WTC11 (cell line): ENCODE measurements around the gene GHRHR. TPM values are rescaled to one million over a fixed set of nuclear protein-coding genes. Genes with fewer than 3 reads are reported as not detected.

ENCODE experiments used
- ATAC-seq: fragments of 200-7000 bp; cut with Tn5 transposase; 2 replicates; pipeline ENCODE4 v1.10.0; 2021; ENCODE audit warnings: mild to moderate bottlenecking, moderate library complexity
- CTCF ChIA-PET: fragments of 300-600 bp; sonication (Branson Sonifier 250); formaldehyde crosslinking; loops from one replicate; lab custom pipeline; 2021; ENCODE audit warnings: antibody characterized with exemption; lab: Charles Lee
- POLR2A ChIA-PET: fragments of 350-600 bp; sonication (Branson Sonifier 250); formaldehyde crosslinking; loops from one replicate; lab custom pipeline; 2021; ENCODE audit warnings: antibody characterized with exemption; lab: Charles Lee
- DNase-seq: peaks from one replicate; pipeline ENCODE4 v3.0.0; 2021; ENCODE audit warnings: low spot score
- H3K27ac Mint-ChIP-seq: 2 replicates; pipeline ENCODE4 v1.8.0; 2021; ENCODE audit warnings: mixed read lengths
- H3K27me3 Mint-ChIP-seq: 2 replicates; pipeline ENCODE4 v1.8.0; 2021; ENCODE audit warnings: low read depth, mild to moderate bottlenecking, moderate library complexity, mixed read lengths
- H3K36me3 Mint-ChIP-seq: 2 replicates; pipeline ENCODE4 v1.8.0; 2021; ENCODE audit warnings: mixed read lengths
- H3K4me1 Mint-ChIP-seq: 2 replicates; pipeline ENCODE4 v1.8.0; 2022; ENCODE audit warnings: mixed read lengths
- H3K4me3 Mint-ChIP-seq: 2 replicates; pipeline ENCODE4 v1.8.0; 2021; ENCODE audit warnings: mild to moderate bottlenecking, moderate library complexity, mixed read lengths
- H3K9me3 Mint-ChIP-seq: 2 replicates; pipeline ENCODE4 v1.8.0; 2021; ENCODE audit warnings: mixed read lengths
- CBFB ChIP-seq: sonication (generic); formaldehyde crosslinking; IDR thresholded peaks from 2 replicates; pipeline ENCODE4 v1.8.1; 2022; ENCODE audit warnings: mild to moderate bottlenecking, low read depth, missing genetic modification reagents
- CDX4 ChIP-seq: fragments of 250-450 bp; sonication (Bioruptor Pico); IDR thresholded peaks from 2 replicates; pipeline ENCODE4 v1.9.0; 2021; ENCODE audit warnings: moderate library complexity, mild to moderate bottlenecking, inconsistent platforms, borderline replicate concordance
- CREM ChIP-seq: sonication (generic); formaldehyde crosslinking; IDR thresholded peaks from 2 replicates; pipeline ENCODE4 v1.8.1; 2022; ENCODE audit warnings: mild to moderate bottlenecking, missing genetic modification reagents, moderate library complexity
- FOXK1 ChIP-seq: sonication (generic); formaldehyde crosslinking; IDR thresholded peaks from 2 replicates; pipeline ENCODE4 v1.8.0; 2022; ENCODE audit warnings: mild to moderate bottlenecking, moderate library complexity, missing genetic modification reagents
- FOXP1 ChIP-seq: sonication (generic); formaldehyde crosslinking; IDR thresholded peaks from 2 replicates; pipeline ENCODE4 v1.8.0; 2022; ENCODE audit warnings: missing genetic modification reagents, mild to moderate bottlenecking, moderate library complexity, borderline replicate concordance
- GTF2I ChIP-seq: fragments of 250-450 bp; sonication (Bioruptor Pico); conservative IDR thresholded peaks from 2 replicates; pipeline ENCODE4 v1.4.0; 2021; ENCODE audit warnings: mild to moderate bottlenecking
- JAZF1 ChIP-seq: fragments of 250-450 bp; sonication (Bioruptor Pico); IDR thresholded peaks from 2 replicates; pipeline ENCODE4 v1.9.0; 2021; ENCODE audit warnings: moderate library complexity, mild to moderate bottlenecking, inconsistent platforms
- KAT7 ChIP-seq: sonication (generic); formaldehyde crosslinking; IDR thresholded peaks from 2 replicates; pipeline ENCODE4 v1.8.1; 2023; ENCODE audit warnings: missing genetic modification reagents, mild to moderate bottlenecking, borderline replicate concordance
- RELA ChIP-seq: sonication (generic); formaldehyde crosslinking; IDR thresholded peaks from 2 replicates; pipeline ENCODE4 v1.8.1; 2022; ENCODE audit warnings: missing genetic modification reagents, mild to moderate bottlenecking, borderline replicate concordance
- ZBTB21 ChIP-seq: sonication (generic); formaldehyde crosslinking; IDR thresholded peaks from 2 replicates; pipeline ENCODE4 v1.8.1; 2023; ENCODE audit warnings: mild to moderate bottlenecking, missing genetic modification reagents, borderline replicate concordance
- ZNF425 ChIP-seq: fragments of 250-450 bp; sonication (Bioruptor Pico); conservative IDR thresholded peaks from 2 replicates; pipeline ENCODE4 v1.9.0; 2021; ENCODE audit warnings: mild to moderate bottlenecking
- ZSCAN18 ChIP-seq: fragments of 250-450 bp; sonication (Bioruptor Pico); IDR thresholded peaks from 2 replicates; pipeline ENCODE4 v2.1.2; 2022; ENCODE audit warnings: mild to moderate bottlenecking, moderate library complexity
- total RNA-seq: library from RNA; stranded (reverse); gene quantifications from 3 replicates; pipeline ENCODE4 v1.2.3, GENCODE V29; 2021
- TF ChIP-seq, protein P1 (sequence below): fragments of 250-450 bp; sonication (Bioruptor Pico); IDR thresholded peaks from 2 replicates; pipeline ENCODE4 v1.9.0; 2021; ENCODE audit warnings: mild to moderate bottlenecking
- TF ChIP-seq, protein P2 (sequence below): sonication (generic); formaldehyde crosslinking; IDR thresholded peaks from 2 replicates; pipeline ENCODE4 v1.8.0; 2023; ENCODE audit warnings: missing genetic modification reagents, mild to moderate bottlenecking, borderline replicate concordance
- TF ChIP-seq, protein P3 (sequence below): sonication (generic); formaldehyde crosslinking; IDR thresholded peaks from 2 replicates; pipeline ENCODE4 v1.8.1; 2022; ENCODE audit warnings: mild to moderate bottlenecking, missing genetic modification reagents, moderate library complexity, borderline replicate concordance
- TF ChIP-seq, protein P4 (sequence below): sonication (generic); formaldehyde crosslinking; IDR thresholded peaks from 2 replicates; pipeline ENCODE4 v1.8.0; 2023; ENCODE audit warnings: missing genetic modification reagents

GHRHR gene
- total RNA-seq, 1 experiment from 2014 or later: 5.0 TPM

DNA sequence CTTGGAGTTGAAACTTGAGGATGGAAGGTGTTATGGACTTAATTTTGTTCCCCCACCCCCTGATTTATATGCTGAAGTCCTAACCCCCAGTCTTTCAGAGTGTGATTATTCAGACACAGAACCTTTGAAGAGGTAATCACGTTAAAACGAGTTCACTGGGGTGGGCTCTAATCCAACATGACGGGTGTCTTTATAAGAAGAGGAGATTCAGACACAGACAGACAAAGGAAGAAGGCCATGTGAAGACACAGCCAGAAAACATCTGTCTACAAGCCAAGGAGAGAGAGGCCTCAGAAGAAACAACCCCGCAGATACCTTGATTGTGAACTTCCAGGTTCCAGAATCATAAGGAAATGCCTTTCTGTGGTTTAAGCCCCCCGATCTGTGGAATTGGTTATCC, 37.0 kb downstream of the GHRHR start:
- Mint-ChIP-seq H3K27ac (no peak overlapping the region), H3K4me3 (no peak overlapping the region), H3K4me1 (peaks cover 3% of the 10 kb centered on the region; the same call in 1 of the 2 replicates), H3K27me3 (no peaks in the 10 kb centered on the region), H3K9me3 (peaks cover 15% of the 10 kb centered on the region), H3K36me3 (peaks cover 8% of the 10 kb centered on the region)
- POLR2A ChIA-PET: no interaction called here
- ATAC-seq: no peak
- DNase-seq: no peak
- CTCF ChIA-PET: no interaction called here
- no peak for TF ChIP-seq ZSCAN18 (CRISPR knock-in tag)
- TF ChIP-seq, protein P1, sequence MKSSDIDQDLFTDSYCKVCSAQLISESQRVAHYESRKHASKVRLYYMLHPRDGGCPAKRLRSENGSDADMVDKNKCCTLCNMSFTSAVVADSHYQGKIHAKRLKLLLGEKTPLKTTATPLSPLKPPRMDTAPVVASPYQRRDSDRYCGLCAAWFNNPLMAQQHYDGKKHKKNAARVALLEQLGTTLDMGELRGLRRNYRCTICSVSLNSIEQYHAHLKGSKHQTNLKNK: no peak
- no peak for TF ChIP-seq RELA (CRISPR knock-in tag)
- TF ChIP-seq, protein P2, sequence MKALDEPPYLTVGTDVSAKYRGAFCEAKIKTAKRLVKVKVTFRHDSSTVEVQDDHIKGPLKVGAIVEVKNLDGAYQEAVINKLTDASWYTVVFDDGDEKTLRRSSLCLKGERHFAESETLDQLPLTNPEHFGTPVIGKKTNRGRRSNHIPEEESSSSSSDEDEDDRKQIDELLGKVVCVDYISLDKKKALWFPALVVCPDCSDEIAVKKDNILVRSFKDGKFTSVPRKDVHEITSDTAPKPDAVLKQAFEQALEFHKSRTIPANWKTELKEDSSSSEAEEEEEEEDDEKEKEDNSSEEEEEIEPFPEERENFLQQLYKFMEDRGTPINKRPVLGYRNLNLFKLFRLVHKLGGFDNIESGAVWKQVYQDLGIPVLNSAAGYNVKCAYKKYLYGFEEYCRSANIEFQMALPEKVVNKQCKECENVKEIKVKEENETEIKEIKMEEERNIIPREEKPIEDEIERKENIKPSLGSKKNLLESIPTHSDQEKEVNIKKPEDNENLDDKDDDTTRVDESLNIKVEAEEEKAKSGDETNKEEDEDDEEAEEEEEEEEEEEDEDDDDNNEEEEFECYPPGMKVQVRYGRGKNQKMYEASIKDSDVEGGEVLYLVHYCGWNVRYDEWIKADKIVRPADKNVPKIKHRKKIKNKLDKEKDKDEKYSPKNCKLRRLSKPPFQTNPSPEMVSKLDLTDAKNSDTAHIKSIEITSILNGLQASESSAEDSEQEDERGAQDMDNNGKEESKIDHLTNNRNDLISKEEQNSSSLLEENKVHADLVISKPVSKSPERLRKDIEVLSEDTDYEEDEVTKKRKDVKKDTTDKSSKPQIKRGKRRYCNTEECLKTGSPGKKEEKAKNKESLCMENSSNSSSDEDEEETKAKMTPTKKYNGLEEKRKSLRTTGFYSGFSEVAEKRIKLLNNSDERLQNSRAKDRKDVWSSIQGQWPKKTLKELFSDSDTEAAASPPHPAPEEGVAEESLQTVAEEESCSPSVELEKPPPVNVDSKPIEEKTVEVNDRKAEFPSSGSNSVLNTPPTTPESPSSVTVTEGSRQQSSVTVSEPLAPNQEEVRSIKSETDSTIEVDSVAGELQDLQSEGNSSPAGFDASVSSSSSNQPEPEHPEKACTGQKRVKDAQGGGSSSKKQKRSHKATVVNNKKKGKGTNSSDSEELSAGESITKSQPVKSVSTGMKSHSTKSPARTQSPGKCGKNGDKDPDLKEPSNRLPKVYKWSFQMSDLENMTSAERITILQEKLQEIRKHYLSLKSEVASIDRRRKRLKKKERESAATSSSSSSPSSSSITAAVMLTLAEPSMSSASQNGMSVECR (CRISPR knock-in tag): no peak
- TF ChIP-seq CDX4 (CRISPR knock-in tag): no peak
- no peak for TF ChIP-seq CREM (CRISPR knock-in tag)
- no peak for TF ChIP-seq FOXP1
- no peak for TF ChIP-seq GTF2I (CRISPR knock-in tag)
- no peak for TF ChIP-seq FOXK1 (CRISPR knock-in tag)
- TF ChIP-seq, protein P3, sequence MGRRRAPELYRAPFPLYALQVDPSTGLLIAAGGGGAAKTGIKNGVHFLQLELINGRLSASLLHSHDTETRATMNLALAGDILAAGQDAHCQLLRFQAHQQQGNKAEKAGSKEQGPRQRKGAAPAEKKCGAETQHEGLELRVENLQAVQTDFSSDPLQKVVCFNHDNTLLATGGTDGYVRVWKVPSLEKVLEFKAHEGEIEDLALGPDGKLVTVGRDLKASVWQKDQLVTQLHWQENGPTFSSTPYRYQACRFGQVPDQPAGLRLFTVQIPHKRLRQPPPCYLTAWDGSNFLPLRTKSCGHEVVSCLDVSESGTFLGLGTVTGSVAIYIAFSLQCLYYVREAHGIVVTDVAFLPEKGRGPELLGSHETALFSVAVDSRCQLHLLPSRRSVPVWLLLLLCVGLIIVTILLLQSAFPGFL (CRISPR knock-in tag): no peak
- TF ChIP-seq KAT7 (CRISPR knock-in tag): no peak
- no peak for TF ChIP-seq JAZF1
- no peak for TF ChIP-seq ZBTB21 (CRISPR knock-in tag)
- TF ChIP-seq CBFB: no peak
- TF ChIP-seq ZNF425 (CRISPR knock-in tag): no peak
- TF ChIP-seq, protein P4, sequence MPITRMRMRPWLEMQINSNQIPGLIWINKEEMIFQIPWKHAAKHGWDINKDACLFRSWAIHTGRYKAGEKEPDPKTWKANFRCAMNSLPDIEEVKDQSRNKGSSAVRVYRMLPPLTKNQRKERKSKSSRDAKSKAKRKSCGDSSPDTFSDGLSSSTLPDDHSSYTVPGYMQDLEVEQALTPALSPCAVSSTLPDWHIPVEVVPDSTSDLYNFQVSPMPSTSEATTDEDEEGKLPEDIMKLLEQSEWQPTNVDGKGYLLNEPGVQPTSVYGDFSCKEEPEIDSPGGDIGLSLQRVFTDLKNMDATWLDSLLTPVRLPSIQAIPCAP (CRISPR knock-in tag): no peak
